Subcutaneous adipose tissue (tissue), 4 donors: ENCODE measurements around the gene GOLGA7B. TPM values are rescaled to one million over a fixed set of nuclear protein-coding genes. Genes with fewer than 3 reads are reported as not detected.

Source experiments
- total RNA-seq, 4 donors: library from RNA; depleted of rRNA; stranded (reverse); fragments of >200 nt; gene quantifications; one replicate each; pipeline ENCODE4 v1.1.0, GENCODE V29; 2016
- TF ChIP-seq, protein P1 (sequence below): fragments of 450-650 bp; IDR thresholded peaks from one replicate; pipeline ENCODE4 v1.5.1; 2016; ENCODE audit warnings: low read depth, mild to moderate bottlenecking, control low read depth, antibody characterized with exemption, moderate library complexity

Gene GOLGA7B
- total RNA-seq, 4 donors from 2014 or later, result 2.6 to 3.2 (median 3.2) TPM; not detected in 1

DNA sequence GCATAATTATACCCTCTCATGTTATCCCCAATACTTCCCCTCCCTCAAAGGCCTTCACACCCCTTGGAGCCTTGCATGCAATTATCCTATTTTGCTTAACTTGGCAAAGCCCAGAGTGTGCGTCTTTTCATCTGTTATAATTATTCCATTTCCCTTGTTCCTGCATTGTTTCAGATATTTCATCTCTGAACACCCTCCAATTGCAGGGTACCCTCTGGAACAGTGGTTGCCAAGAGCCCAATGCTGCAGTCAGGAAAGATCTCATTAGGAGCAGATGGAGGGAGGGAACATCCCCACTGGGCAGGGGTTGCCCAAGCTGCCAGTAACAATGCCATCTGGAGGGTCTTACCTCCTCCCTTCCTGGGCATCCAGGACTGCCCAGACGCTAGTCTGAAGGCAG lies 18.4 kb upstream of the GOLGA7B start:
- TF ChIP-seq, protein P1, sequence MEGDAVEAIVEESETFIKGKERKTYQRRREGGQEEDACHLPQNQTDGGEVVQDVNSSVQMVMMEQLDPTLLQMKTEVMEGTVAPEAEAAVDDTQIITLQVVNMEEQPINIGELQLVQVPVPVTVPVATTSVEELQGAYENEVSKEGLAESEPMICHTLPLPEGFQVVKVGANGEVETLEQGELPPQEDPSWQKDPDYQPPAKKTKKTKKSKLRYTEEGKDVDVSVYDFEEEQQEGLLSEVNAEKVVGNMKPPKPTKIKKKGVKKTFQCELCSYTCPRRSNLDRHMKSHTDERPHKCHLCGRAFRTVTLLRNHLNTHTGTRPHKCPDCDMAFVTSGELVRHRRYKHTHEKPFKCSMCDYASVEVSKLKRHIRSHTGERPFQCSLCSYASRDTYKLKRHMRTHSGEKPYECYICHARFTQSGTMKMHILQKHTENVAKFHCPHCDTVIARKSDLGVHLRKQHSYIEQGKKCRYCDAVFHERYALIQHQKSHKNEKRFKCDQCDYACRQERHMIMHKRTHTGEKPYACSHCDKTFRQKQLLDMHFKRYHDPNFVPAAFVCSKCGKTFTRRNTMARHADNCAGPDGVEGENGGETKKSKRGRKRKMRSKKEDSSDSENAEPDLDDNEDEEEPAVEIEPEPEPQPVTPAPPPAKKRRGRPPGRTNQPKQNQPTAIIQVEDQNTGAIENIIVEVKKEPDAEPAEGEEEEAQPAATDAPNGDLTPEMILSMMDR, result no peak

DNA sequence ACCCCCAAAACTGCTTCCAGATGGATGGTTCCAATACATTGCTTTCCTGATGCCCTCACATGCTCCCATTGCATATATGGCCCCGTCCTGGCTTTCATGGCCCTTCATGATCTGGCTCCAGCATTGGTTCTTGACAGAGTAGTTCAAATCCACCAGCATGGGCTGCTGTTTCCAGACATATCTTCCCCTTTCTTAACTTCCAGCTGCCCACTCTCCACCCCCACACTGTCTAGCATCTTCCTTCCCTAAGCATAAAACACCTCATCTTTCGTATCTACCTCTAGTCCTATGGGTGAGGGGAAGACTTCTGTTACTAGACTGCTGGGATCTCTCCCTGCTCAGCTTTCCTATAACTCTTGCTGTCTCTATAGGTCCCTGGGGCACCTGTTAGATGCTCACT lies 13.2 kb upstream of the GOLGA7B start:
- TF ChIP-seq, protein P1, result no peak

DNA sequence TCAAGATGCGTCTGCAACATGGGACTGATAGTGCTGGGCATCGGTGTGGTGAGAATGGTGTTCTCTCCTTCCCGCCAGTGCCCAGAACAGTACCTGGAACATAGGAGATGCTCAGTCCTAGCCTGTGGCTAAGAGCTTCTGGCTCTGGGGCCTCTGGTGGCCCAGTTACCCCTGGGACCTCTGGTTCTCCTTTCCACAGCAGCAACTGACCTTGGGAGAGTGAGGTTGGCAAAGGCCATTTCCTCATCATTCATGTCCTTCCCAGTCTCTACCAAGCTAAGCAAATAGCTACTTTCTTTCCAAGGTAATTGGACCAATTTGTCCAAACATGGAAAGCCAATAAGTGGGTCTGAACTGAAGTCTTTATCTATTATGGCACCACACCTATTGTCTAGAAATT lies 11.6 kb upstream of the GOLGA7B start:
- TF ChIP-seq, protein P1, result no peak

DNA sequence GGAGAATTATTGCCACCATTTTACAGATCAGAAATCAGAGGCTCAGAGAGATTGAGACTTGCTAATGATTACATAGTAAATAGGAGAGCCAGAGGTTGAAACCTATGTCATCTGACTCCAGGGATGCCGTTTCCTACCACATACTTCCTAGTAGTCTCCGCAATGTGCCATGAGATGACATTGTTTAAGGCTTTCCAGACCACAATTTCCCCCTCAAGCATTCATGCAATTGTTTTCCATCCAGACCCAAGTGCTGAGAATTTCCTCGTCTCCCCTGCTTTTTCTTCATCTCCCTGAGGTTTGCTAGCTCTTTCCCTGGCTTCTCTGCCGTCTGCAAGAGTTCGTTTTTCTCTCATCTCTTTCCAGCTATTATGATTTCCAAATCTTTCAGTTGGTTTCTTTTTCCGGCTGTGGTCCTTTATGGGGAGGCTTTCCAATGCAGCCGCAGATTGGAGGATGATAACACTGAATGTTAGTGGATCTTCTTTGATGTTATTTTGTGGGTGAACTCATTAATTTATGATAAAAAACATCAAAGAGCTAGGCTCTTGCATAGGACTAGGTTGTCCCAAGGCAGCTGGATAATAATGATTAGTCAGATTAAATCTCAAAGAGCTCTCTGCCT lies 6.9 kb upstream of the GOLGA7B start:
- TF ChIP-seq, protein P1, result no peak

DNA sequence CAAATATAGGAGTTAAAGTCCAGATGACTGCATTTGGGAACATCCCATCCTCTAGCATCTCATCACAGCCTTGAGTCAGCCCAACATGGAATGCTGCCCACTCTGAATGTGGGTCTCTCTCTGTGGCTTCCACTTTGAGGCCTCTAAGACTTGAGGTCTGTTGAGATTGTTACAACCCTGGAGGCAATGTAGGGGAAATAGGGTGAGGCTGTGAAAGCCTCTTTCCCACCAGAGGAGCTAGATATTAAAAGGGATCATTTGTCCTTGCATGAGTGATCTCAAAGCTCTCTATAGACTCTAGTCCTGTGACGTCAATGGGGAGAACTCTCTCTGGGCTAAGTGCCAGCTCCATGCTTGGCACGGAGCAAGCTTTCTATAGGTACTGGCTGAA lies 6.4 kb upstream of the GOLGA7B start:
- TF ChIP-seq, protein P1, result no peak

DNA sequence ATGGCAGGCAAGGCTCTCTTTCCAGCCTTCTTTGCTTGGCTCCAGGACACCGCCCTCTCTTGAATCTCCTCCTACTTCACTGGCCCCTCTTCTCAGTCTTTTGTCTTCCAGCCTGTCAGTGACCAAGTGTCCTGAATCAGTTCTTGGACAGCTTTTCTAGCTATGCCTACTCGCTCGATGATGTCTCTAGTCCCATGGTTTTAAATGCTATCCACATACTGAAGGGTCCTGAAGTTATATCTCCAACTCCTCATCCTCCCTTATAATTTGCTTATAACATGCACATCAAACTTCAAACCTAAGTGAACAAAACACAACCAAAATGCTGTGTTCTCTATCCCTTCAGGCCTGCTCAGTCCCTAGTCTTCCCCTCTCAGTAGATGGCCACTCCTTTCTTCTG lies 5.0 kb upstream of the GOLGA7B start:
- TF ChIP-seq, protein P1, result no peak

DNA sequence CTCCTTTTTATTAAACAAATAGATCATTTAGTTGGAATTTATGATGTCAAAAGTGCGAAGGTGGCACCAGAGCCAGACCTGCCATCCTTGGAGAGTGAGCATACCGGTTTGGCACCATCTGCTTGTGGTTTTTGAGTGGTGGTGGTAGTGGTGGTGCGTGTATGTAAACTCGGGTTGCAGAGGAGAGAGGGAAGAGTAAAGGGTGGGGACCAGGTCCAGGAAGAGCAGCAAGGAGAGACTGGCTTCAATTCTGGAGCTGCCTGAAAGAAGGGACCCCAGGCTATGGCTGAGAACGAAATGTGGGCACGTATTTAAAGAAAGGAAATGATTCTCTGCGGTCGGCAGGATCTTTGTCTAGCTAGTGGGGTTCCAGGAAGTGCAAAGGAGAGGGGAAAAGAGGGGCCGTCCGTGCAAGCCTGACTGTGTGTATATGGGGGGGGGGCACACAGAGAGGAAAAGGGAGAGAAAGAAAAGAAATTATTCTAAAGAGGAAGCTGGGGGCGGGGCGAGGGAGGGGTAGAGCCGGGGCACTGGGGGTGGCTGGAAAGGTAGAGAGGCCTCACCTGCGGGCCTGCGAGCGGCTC lies 448 bp upstream of the GOLGA7B start:
- TF ChIP-seq, protein P1, result no peak
